Stomach (tissue), 9 donors: ENCODE measurements around the gene PROX2. TPM values are rescaled to one million over a fixed set of nuclear protein-coding genes. Genes with fewer than 3 reads are reported as not detected.

Experiments
- DNase-seq, 2 donors: peaks; one replicate each; pipeline versions ENCODE4 v3.0.0 to v3.0.0-alpha.2; 2013 to 2019
- H3K27ac ChIP-seq, 5 donors: fragments of 200-600 bp in 4 of 5; sonication (generic) in 4 of 5; one replicate each; pipeline ENCODE4 v1.5.1; 2013 to 2019; ENCODE audit warnings: mild to moderate bottlenecking in 1 of 5, moderate library complexity in 1 of 5
- H3K27me3 ChIP-seq, 3 donors: fragments of 200-600 bp; sonication (generic); one replicate each; pipeline ENCODE4 v1.5.1; 2017 to 2019; ENCODE audit warnings: mixed run types in 1 of 3
- H3K36me3 ChIP-seq, 4 donors: fragments of 200-600 bp; sonication (generic); 1 replicate in 3 of 4; 2 replicates in 1 of 4; pipeline ENCODE4 v1.5.1; 2016 to 2019
- H3K4me1 ChIP-seq, 4 donors: fragments of 200-600 bp; sonication (generic); one replicate each; pipeline ENCODE4 v1.5.1; 2016 to 2019
- H3K4me3 ChIP-seq, 4 donors: fragments of 200-600 bp; sonication (generic) in 3 of 4; one replicate each; pipeline ENCODE4 v1.5.1; 2016 to 2019; ENCODE audit warnings: mild to moderate bottlenecking in 1 of 4
- H3K9me3 ChIP-seq, 4 donors: fragments of 200-600 bp; sonication (generic); one replicate each; pipeline ENCODE4 v1.5.1; 2016 to 2019
- CTCF ChIP-seq, 7 experiments: fragments of 450-650 bp in 4 of 7; fragments of 200-600 bp in 3 of 7; sonication (generic) in 3 of 7; IDR thresholded peaks; one replicate each; pipeline ENCODE4 v1.5.1; 2016 to 2019; ENCODE audit warnings: antibody characterized with exemption in 7 of 7, control low read depth in 2 of 7, mild to moderate bottlenecking in 1 of 7
- EP300 ChIP-seq: sonication (generic); formaldehyde crosslinking; IDR thresholded peaks from one replicate; pipeline ENCODE4 v1.6.1; 2017; ENCODE audit warnings: antibody characterized with exemption
- POLR2A ChIP-seq, 4 donors: fragments of 450-650 bp; IDR thresholded peaks; one replicate each; pipeline ENCODE4 v1.6.1; 2016; ENCODE audit warnings: antibody characterized with exemption in 4 of 4, control low read depth in 2 of 4, mild to moderate bottlenecking in 1 of 4, moderate library complexity in 1 of 4
- POLR2AphosphoS5 ChIP-seq, 3 donors: sonication (generic); formaldehyde crosslinking; IDR thresholded peaks; one replicate each; pipeline ENCODE4 v1.6.1; 2016; ENCODE audit warnings: antibody characterized with exemption in 3 of 3
- WGBS, 5 donors: extraction: QIAGEN DNeasy Blood & Tissue Kit in 3 of 5; methylation state at CpG; one replicate each; pipeline versions ENCODE4 v1.1.5 to v1.1.7; 2013 to 2018; 5-methylcytosine and 5-hydroxymethylcytosine counted together
- intact Hi-C: fragments of 100-400 bp; cut with DNase I; formaldehyde crosslinking; loops from one replicate; pipeline ENCODE4 v1.15.1; 2023; ENCODE audit warnings: low total_unique reads
- polyA plus RNA-seq, 3 donors: library from polyadenylated mRNA; stranded (reverse); fragments of 200-250 nt; gene quantifications; one replicate each; pipeline ENCODE4 v1.2.3, GENCODE V29; 2013
- total RNA-seq, 5 donors: library from RNA; depleted of rRNA; stranded (reverse); fragments of >200 nt; gene quantifications; one replicate each; pipeline versions ENCODE4 v1.1.0 to v1.2.3, GENCODE V29; 2014 to 2016
- donor health status: healthy with polysubstance abuse.
- donor health status: Bipolar disorder and iron deficiency.
- donor health status: healthy.

The PROX2 gene
- total and polyA plus RNA-seq, 8 donors = not detected

GRCh38 chr14:74902941-74903705, 27.2 kb upstream of the PROX2 start:
- TF ChIP-seq POLR2A (IDR thresholded peaks at IDR 0.05) (no peak), EP300 (no peak), POLR2AphosphoS5 (IDR thresholded peaks at IDR 0.05) (no peak), CTCF (IDR thresholded peaks at IDR 0.05) (no peak)
- no peak overlapping the region for H3K4me3 ChIP-seq
- intact Hi-C loops = no loop called here
- DNase-seq = no peak
- WGBS, 5 donors = 74 to 81% (median 78%) methylated on average over 7 to 10 of the region's 10 CpGs
- H3K36me3 ChIP-seq = peaks cover 53 to 89% (median 72%) of the 10 kb centered on the region in 4 donors
- H3K4me1 ChIP-seq = peaks cover 4 to 30% (median 20%) of the 10 kb centered on the region in 4 donors
- no peaks in the 10 kb centered on the region for H3K9me3 ChIP-seq
- H3K27ac ChIP-seq = no peak overlapping the region
- no peaks in the 10 kb centered on the region for H3K27me3 ChIP-seq

- peaks cover 95 to 100% (median 100%) of the 10 kb centered on the region in 4 donors for H3K36me3 ChIP-seq
- no peaks in the 10 kb centered on the region for H3K4me1 ChIP-seq
- H3K27ac ChIP-seq = no peak overlapping the region
- 72 to 79% (median 73%) methylated on average over 5 of the region's 5 CpGs for WGBS, 5 donors
- no peaks in the 10 kb centered on the region for H3K9me3 ChIP-seq
- H3K27me3 ChIP-seq = no peaks in the 10 kb centered on the region
- intact Hi-C loops = no loop called here
- no peak for DNase-seq
- no peak for TF ChIP-seq POLR2AphosphoS5 (IDR thresholded peaks at IDR 0.05)
- TF ChIP-seq EP300 = no peak
- no peak for TF ChIP-seq POLR2A (IDR thresholded peaks at IDR 0.05)
- no peak for TF ChIP-seq CTCF (IDR thresholded peaks at IDR 0.05)
- H3K4me3 ChIP-seq = no peak overlapping the region
Measured at GRCh38 chr14:74898694-74899093, 22.7 kb upstream of the PROX2 start.

- peaks cover 98 to 100% (median 100%) of the 10 kb centered on the region in 4 donors for H3K36me3 ChIP-seq
- TF ChIP-seq CTCF (IDR thresholded peaks at IDR 0.05) (no peak), POLR2AphosphoS5 (IDR thresholded peaks at IDR 0.05) (no peak), POLR2A (IDR thresholded peaks at IDR 0.05) (no peak), EP300 (no peak)
- 83 to 94% (median 86%) methylated on average over 2 of the region's 2 CpGs for WGBS, 5 donors
Measured at GRCh38 chr14:74898083-74898482, 22.1 kb upstream of the PROX2 start.

GRCh38 chr14:74897642-74898041, 21.7 kb upstream of the PROX2 start:
- DNase-seq = no peak
- intact Hi-C loops = no loop called here
- no peak for TF ChIP-seq POLR2AphosphoS5 (IDR thresholded peaks at IDR 0.05)
- no peak for TF ChIP-seq EP300
- TF ChIP-seq POLR2A (IDR thresholded peaks at IDR 0.05) = no peak
- TF ChIP-seq CTCF (IDR thresholded peaks at IDR 0.05) = no peak
- WGBS, 5 donors = 66 to 87% (median 72%) methylated on average over 4 of the region's 4 CpGs
- Histone ChIP-seq H3K9me3 (no peaks in the 10 kb centered on the region), H3K36me3 (peaks cover 98 to 100% (median 100%) of the 10 kb centered on the region in 4 donors), H3K4me1 (peaks cover 0 to 3% (median 0%) of the 10 kb centered on the region in 4 donors), H3K27ac (no peak overlapping the region), H3K4me3 (no peak overlapping the region), H3K27me3 (no peaks in the 10 kb centered on the region)

More at GRCh38 chr14:74898083-74898482, 22.1 kb upstream of the PROX2 start:
- intact Hi-C loops = no loop called here
- DNase-seq = no peak
- Histone ChIP-seq H3K27ac (no peak overlapping the region), H3K4me3 (no peak overlapping the region), H3K9me3 (no peaks in the 10 kb centered on the region), H3K27me3 (no peaks in the 10 kb centered on the region), H3K4me1 (peaks cover 0 to 3% (median 0%) of the 10 kb centered on the region in 4 donors)
